Upper lobe of right lung (tissue), 1 donor: ENCODE measurements around the gene HNF1B. TPM values are rescaled to one million over a fixed set of nuclear protein-coding genes. Genes with fewer than 3 reads are reported as not detected.

Experiments
- ATAC-seq: fragments of 200-7000 bp; cut with Tn5 transposase; one replicate; pipeline ENCODE4 v1.9.1; 2020; ENCODE audit warnings: mild to moderate bottlenecking, moderate library complexity
- DNase-seq: peaks from one replicate; pipeline ENCODE4 v3.0.0-alpha.2; 2020
- H3K27ac ChIP-seq: fragments of 200-600 bp; one replicate; pipeline ENCODE4 v1.8.0; 2022
- H3K27me3 ChIP-seq: fragments of 200-600 bp; one replicate; pipeline ENCODE4 v1.8.0; 2022; ENCODE audit warnings: mild to moderate bottlenecking
- H3K36me3 ChIP-seq: fragments of 200-600 bp; one replicate; pipeline ENCODE4 v1.8.0; 2022
- H3K4me1 ChIP-seq: fragments of 200-600 bp; one replicate; pipeline ENCODE4 v1.8.0; 2022
- H3K4me3 ChIP-seq: fragments of 200-600 bp; one replicate; pipeline ENCODE4 v1.8.0; 2022; ENCODE audit warnings: mild to moderate bottlenecking
- H3K9me3 ChIP-seq: fragments of 200-600 bp; one replicate; pipeline ENCODE4 v1.8.0; 2022
- intact Hi-C: fragments of 100-400 bp; cut with DNase I; formaldehyde crosslinking; loops from one replicate; pipeline ENCODE4 v1.11.0; 2022
- total RNA-seq: library from RNA; stranded (reverse); fragmentation: NEBNext Ultra II Directional; extraction: Animal tissue kit (Norgen Biotek cat#: 25700); gene quantifications from one replicate; pipeline ENCODE4 v1.2.1, GENCODE V29; 2021
- TF ChIP-seq, protein P1 (sequence below): fragments of 200-600 bp; IDR thresholded peaks from one replicate; pipeline ENCODE4 v1.8.0; 2022; ENCODE audit warnings: antibody characterized with exemption
- donor health status: DM: no; HTN: yes; CAD: no; lungs with severe emphysema.

Gene HNF1B
- total RNA-seq, 1 donor from 2014 or later: 19.8 TPM

DNA sequence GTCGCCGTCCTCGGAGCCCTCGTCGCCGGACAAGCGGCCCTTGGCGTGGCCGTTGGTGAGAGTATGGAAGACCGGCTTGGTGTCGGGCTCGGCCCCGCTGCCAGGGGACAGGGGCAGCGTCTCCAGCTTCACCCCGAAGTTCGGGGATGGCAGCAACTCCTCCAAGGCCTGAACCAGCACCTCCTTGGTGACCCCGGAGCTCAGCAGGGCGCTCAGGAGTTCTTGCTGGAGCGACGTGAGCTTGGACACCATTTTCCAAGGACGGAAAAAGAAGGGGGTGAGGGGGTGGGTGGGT is 279 bp downstream of the HNF1B start:
- peaks cover 31% of the 10 kb centered on the region for H3K4me1 ChIP-seq
- ATAC-seq (peak; percentile 8), DNase-seq (no peak)
- H3K9me3 ChIP-seq: no peaks in the 10 kb centered on the region
- intact Hi-C loops: no loop called here
- TF ChIP-seq, protein P1, sequence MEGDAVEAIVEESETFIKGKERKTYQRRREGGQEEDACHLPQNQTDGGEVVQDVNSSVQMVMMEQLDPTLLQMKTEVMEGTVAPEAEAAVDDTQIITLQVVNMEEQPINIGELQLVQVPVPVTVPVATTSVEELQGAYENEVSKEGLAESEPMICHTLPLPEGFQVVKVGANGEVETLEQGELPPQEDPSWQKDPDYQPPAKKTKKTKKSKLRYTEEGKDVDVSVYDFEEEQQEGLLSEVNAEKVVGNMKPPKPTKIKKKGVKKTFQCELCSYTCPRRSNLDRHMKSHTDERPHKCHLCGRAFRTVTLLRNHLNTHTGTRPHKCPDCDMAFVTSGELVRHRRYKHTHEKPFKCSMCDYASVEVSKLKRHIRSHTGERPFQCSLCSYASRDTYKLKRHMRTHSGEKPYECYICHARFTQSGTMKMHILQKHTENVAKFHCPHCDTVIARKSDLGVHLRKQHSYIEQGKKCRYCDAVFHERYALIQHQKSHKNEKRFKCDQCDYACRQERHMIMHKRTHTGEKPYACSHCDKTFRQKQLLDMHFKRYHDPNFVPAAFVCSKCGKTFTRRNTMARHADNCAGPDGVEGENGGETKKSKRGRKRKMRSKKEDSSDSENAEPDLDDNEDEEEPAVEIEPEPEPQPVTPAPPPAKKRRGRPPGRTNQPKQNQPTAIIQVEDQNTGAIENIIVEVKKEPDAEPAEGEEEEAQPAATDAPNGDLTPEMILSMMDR: no peak
- H3K4me3 ChIP-seq: peak overlapping the region; percentile 53
- peaks cover 79% of the 10 kb centered on the region for H3K27me3 ChIP-seq
- H3K27ac ChIP-seq: peak overlapping the region; percentile 81
- H3K36me3 ChIP-seq: no peaks in the 10 kb centered on the region

DNA sequence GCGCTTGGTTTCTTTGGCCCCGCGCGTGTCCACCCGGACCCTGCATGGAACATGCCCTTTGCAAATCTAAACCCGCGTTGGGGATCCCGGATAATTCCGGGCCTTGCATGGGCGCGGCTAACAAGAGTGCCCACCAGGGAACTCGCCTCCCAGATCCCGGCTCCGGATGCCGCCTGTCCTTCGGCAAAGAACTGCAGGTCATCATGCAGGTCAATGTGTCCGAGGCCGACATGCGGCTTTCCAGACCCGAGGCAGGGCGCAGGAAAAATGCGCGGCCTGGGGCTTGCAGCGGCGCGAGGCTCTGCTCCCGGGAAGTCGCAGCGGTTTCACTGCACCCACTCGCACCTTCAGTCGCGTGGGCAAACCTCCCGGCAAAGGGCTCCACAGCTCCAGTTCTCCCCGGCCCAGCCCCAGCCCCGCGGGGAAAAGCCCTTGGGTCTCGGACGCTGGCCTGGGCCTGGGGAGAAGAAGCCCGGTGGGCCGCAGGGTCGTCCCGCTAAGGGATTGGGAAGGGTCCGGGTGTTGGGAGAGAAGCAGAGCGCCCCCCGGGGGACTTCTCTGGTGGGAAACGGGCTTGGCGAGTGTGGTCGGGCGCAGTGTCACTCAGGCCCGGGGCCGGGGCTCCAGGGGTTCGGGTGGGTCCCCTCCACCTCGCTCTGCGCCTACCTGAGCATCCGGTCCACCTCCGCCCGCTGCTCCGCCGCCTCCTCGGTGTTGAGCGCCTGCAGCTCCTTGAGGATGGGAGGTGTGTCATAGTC is 805 bp downstream of the HNF1B start:
- Histone ChIP-seq H3K9me3 (no peaks in the 10 kb centered on the region), H3K36me3 (no peaks in the 10 kb centered on the region), H3K27me3 (peaks cover 85% of the 10 kb centered on the region), H3K4me3 (peak overlapping the region; percentile 53), H3K27ac (peak overlapping the region; percentile 81), H3K4me1 (peaks cover 31% of the 10 kb centered on the region)
- TF ChIP-seq, protein P1: no peak
- intact Hi-C loops: no loop called here
- peak; percentile 80 for DNase-seq
- peak; percentile 51 for ATAC-seq

DNA sequence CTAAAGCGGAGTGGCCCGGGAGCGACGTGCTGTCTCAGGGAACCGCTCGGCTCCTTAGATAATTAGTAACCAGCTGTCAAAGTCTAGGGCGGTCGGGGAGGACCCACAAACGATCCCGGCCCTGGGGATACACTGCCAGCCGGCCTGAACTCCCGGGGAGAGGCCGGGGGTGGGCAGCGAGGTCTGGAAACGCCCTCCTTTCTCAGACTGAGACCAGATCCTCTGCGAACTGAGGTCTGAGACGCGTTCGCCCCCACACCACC is 1.3 kb downstream of the HNF1B start:
- no peaks in the 10 kb centered on the region for H3K9me3 ChIP-seq
- peak; percentile 73 for DNase-seq
- H3K27me3 ChIP-seq: peaks cover 89% of the 10 kb centered on the region
- no peaks in the 10 kb centered on the region for H3K36me3 ChIP-seq
- intact Hi-C loops: no loop called here
- TF ChIP-seq, protein P1: no peak
- ATAC-seq: peak; percentile 16
- peak overlapping the region; percentile 53 for H3K4me3 ChIP-seq
- peaks cover 31% of the 10 kb centered on the region for H3K4me1 ChIP-seq
- peak overlapping the region; percentile 81 for H3K27ac ChIP-seq

DNA sequence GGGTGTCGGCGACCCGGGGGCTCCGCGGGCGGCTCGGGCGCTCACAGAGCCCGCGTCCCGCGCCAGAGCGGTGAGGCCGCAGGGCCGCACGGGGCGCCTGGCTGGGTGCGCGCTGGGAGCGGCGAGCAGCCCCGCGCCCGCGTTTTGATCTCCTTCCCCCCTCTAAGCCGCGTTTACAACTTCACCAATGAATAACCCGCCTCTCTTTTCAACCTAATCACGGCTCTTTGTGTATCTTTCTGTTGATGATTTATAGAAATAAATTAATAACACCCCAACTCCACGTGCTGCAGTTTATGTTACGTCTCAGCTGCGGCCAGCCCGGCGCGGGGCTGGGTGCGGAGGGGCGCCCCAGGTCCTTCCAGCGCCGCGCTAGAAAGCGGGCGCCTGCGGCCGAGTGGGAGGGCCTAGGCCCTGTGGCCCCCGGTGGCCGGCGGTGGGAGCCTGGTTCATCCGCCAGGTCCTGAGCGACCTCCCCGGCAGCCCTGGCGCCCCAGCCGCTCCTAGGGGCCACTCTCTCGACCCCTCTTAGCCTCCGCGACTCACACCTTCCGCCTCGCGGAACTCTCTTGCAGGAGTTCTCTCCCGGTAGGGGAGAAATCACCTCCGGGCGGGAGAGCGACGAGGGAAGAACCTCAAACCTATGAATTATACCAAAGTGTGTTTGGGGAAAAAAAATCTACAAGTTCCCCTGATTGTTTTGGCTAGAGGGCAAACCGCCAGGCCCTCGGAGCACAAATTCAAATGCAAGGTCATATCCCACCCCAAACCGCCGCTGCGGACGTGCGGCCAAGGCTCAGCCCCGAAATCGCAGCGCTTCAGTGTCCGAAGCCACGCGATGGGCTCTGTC is 1.9 kb downstream of the HNF1B start:
- Histone ChIP-seq H3K4me3 (peak overlapping the region; percentile 53), H3K27ac (peak overlapping the region; percentile 81), H3K27me3 (peaks cover 91% of the 10 kb centered on the region), H3K36me3 (no peaks in the 10 kb centered on the region), H3K4me1 (peaks cover 31% of the 10 kb centered on the region), H3K9me3 (no peaks in the 10 kb centered on the region)
- TF ChIP-seq, protein P1: no peak
- ATAC-seq: peak; percentile 3
- intact Hi-C loops: no loop called here
- DNase-seq: no peak

DNA sequence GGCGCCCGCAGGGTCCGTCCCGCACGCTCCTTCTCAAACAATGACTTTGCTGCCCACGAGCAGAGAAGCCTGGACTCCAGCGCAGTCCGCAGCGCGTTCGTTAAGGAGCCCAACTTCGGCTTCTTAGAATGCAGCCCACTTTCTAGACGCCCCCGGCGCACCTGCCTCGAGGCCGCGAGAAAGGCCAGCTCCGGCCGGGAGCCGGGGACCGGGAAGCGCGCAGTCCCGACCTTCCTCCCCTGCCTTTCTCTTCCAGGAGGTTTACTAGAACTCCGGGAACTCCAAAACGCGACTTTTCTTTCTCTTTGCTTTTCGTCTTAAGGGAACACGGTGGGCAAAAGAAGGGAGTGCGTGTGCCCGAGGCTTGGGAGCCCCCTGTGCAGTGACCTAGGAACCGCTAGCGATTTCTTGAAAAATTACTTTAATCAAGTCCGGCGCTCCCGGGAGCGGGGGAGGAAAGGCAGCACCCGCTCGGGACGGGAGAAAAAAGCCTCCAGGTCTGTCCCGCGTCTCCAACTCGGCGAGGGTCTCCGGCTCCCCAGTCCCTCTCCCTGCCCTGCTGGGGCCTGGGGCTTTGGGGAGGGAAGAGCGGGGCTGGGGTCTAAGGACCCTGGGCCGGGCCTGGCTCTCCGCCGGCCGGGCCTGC is 2.6 kb downstream of the HNF1B start:
- ATAC-seq (no peak), DNase-seq (no peak)
- intact Hi-C loops: no loop called here
- TF ChIP-seq, protein P1: no peak
- Histone ChIP-seq H3K9me3 (no peaks in the 10 kb centered on the region), H3K4me3 (peak overlapping the region; percentile 53), H3K27ac (peak overlapping the region; percentile 81), H3K36me3 (no peaks in the 10 kb centered on the region), H3K27me3 (peaks cover 89% of the 10 kb centered on the region), H3K4me1 (peaks cover 31% of the 10 kb centered on the region)
